ENCODE data around the gene SRBD1.

The SRBD1 gene

DNA sequence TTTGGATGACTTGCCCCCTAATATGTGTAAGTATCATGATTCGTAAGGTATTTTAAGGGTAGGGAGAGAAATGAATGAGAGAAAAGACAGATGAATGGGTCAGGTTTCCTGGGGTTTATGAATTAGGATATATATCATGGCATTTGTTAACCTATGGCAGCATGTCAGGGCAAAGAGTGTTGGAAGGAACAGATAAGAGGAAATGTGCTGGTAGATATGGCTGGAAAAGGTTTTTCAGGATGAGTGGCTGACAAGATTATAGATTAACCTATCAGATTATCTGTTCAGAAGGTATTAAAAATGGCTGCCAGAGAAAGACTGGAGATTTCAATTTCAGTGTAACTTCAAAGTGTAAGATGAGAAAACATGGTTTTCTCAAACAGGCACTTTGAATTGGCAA lies 67.8 kb downstream of the SRBD1 start:
- no peak for DNase-seq

DNA sequence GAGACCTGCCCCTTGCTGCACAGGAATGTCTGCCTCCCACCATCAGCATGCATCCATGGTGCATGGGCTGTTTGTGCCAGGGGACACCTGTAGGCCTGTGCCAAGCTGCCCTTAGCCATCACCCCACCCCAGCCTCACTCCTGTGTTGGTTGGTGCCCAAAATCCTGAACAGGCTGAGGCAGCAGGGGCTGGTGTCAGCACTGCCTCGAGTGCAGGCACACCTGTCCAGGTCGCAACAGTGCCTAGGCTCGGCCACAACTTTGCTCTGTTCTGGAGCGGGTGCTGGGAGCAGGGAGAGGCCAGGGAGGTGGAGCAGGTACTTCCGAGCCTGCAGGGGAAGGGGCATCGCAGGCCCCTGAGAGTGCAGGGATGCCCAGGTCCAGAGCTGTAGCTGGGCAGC lies 69.1 kb downstream of the SRBD1 start:
- no peak for DNase-seq

DNA sequence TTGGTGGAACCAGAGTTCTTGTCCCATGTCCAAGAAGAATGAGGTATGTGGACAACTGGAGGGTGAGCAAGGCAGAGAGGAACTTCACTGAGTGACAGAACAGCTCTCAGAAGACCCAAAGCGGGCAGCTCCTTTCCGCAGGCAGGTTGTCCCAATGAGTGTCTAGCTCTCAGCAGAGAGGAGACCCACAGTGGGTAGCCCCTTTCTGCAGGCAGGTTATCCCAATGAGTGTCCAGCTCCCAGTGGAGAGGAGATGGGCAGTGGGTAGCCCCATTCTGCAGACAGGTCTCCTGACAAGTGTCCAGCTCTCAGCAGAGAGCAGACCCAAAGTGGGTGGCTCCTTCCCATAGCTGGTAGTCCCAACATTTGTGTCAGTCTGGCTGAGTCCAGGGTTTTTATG lies 69.6 kb downstream of the SRBD1 start:
- DNase-seq, result no peak

DNA sequence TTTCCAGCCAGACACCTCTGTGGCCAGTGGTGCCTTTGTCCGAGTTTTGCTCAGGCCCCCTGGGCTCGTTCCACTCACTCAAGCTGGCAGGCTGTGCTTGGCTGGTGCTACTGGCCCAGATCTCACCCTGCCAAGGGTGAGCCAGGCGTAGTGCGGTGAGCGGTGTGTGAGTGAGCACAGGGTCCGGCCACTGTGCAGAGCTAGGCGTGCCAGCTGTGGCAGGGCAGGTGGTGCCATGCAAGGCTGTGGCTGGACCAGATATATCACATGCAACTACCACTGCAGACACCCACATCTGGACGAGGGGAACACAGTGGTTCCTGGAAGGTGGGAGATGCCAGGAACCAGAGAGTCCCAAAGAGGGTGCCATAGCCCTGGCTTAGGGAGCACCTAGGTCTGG lies 70.1 kb downstream of the SRBD1 start:
- DNase-seq, result no peak

DNA sequence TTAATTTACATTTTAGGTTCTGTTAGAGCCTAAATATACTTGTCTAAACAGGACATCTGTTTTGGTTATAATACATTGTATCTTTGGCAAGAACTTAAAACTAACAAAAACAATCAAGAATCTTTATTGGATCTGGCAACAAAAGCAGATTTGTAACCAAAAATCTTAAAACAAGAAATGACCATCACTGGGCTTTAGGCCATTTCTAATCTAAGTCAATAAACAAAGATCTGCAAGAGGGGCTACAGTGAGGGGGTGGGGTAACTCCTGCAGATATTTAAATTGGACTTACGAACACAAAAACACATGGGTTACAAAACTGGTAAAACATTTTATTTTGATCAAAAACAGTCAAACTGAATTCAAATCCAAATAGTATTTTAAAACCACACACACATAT lies 77.3 kb downstream of the SRBD1 start:
- no peak for DNase-seq

- DNase-seq, result no peak
Measured at GRCh38 chr2:45532181-45532580, 78.9 kb downstream of the SRBD1 start.

DNA sequence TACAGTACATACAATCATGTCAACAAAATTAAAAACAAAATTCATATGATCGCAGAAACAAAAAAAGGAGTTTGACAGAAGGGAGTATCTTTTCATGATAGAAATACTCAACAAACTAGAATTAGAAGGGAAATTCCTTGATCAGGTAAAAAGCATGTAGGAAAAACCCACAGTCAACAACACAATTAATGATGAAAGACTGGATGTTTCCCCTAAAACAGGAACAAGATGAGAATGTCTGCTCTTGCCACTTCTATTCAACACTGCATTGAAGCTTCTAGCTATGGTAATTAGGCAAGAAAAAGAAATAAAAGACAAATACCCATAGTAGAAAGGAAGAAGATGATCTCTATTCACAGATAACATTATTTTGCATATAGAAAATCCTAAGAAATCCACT lies 87.1 kb downstream of the SRBD1 start:
- no peak for DNase-seq

DNA sequence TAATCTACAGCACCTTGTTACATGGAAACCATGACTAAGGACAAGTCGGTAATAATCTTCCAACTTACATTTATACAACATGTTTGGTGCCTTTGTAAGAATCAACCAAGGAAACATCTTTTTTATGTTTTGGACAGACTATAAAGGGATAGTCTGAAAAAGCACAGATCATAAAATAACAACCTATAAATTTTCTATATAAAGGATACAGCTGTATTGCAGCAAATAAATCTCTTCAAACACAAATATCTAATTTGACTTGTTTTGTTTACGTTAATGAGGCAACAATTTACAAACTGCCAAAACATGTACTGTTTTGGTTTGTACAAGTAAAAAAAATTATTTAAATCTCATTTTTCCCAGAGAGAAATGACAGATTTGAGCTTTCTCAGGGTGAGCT lies 92.5 kb downstream of the SRBD1 start:
- DNase-seq, result no peak

GRCh38 chr2:45510701-45511420 lies 100.2 kb downstream of the SRBD1 start:
- no peak for DNase-seq

- DNase-seq, result no peak
Measured at GRCh38 chr2:45506756-45507155, 104.3 kb downstream of the SRBD1 start.

DNA sequence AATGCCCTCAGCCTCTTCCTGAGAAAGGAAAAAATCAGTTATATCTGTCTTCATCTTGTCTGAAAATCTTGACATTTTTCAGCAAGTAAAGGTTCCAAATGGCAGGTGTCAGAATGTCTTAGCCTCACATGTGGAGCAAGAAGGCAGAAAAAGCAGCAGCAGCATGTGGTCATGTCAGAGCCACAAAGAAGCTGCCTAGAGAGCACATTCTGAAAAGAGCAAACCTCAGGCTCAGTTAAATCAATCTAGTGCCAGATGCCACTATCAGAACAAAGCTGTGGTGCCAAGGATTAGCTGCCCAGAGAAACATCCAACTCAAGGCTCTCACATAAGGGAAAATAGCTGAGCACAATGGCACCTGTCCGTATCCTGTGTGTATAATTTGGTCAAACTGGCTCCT lies 105.9 kb downstream of the SRBD1 start:
- DNase-seq, result no peak

DNA sequence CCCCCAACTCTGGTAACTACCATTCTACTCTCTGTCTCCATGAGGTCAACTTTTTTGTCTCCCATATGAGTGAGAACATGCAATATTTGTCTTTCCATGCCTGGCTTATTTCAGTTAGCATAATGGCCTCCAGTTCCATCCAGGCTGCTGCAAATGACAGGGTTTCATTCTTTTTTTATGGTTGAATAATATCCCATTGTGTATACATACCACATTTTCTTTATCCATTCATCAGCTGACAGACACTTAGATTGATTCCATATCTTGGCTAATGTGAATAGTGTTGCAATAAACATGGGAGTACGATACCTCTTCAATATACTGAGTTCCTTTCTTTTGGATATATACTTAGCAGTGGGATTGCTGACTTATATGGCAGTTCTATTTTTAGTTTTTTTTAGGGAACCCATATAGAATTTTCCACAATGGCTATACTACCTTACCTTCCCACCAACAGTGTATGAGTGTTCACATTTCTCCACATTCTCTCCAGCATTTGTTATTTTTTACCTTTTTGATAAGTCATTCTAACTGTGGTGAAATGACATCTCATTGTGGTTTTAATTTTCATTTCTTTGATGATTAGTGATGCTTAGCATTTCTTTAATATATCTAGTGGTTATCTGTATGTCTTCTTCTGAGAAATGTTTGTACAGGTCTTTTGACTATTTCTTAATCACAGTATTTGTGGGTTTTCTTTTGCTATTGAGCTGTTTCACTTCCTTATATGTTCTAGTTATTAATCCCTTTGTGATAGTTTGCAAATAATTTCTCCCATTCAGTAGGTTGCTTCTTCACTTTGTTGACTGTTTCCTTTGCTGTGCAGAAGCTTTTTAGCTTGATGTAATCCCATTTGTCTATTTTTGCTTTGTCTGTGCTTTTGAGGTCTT lies 112.2 kb downstream of the SRBD1 start:
- DNase-seq, result no peak

- DNase-seq, result no peak
Measured at GRCh38 chr2:45497355-45497754, 113.7 kb downstream of the SRBD1 start.

DNA sequence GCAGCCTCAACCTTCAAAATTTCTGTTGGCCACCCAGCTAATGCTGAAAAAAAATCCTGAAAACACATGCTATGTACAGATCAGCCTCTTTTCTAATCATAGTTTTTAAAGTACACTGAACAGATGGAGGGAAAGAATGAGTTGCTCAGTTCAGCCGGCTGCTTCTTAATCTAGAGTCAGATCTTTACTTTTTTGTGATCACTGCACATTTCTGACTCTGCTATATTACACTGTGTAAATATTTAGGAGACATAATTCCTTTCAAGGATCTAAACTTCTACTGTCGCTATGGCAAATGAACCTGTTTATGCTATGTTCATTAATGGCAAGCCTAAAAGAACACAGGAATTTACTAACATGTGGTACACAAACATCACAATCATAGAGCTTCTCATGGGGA lies 114.2 kb downstream of the SRBD1 start:
- no peak for DNase-seq

DNA sequence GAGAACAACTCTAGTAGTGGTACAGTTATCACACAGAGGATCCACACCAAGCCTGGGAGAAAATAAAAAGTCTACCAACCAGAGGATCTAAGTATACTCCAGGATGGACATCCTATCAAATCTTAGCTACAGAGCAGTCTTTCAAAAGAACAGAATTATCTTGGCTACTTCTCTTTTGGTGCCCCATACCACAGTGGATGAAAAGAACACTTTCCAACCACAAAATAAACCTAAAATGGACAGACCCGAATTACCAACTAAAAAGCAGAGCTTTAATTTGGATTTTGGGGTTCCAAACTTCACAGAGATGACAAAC lies 116.1 kb downstream of the SRBD1 start:
- no peak for DNase-seq

DNA sequence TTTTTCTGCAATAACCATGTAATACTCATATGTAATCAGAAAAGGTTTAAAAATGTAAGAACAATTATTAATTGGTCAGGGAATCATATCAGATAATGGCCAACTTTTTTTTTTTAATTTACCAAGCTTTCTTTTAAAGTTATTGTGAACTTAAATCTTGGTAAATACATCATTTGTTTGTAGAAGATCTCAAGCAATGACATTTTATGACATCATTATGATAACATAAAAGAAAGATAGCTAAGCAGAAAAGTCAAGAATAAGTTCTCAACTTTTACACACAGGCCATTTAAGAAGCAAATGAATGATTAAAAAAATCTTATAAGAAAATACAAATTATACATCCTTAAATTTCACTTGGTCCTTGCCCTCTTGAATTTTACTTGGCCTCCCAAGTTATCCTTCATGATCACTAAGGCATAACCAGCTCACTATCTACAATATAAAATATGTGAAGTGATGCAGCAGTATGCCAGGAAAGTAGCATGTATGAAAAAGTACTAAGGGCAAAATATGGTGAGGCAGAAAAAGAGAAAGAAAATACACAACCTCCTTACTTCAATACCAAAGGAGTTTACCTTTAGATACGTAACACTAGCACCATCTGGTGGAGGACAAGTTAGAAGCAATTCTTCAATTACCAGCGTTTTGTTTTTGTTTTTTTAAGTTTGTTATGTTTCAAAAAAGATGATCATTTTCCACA lies 116.6 kb downstream of the SRBD1 start:
- peak in 1 of 2 experiments; percentile 76 for DNase-seq

DNA sequence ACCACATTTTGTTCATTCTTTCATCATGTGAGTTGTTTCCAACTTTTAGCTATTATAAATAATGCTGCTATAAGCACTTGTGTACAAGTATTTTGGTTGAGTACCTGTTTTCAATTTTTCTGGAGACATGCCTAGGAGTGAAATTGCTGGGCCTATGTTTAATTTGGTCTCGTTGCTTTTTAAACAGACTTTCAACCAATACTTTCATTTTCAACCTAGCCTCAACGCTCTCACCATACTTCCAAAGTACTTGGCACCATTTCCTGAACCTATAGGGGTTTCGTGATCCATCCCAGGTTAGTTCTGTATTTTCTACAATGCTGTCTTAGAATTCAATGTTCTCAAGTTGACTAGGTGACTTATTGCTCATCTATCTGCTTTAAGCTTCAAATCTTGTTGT lies 126.1 kb downstream of the SRBD1 start:
- no peak for DNase-seq

DNA sequence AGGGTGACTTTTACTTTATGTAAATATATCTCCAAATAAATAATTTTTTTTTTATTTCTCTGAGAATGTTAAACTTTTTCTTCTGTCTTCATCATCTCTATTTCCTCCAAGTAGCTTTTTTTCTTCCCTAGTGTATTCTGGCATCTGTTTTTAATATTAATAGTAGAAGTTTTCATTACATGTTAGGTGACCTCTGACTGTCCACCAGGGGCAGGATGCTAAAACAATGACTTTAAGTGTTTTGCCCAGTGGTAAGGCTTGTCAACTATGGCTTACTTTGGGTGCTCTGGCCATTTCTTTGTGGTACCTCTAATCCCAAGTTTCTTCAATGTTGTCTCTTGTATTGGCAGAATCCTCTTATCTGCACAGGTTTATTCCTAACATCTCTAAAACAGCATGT lies 127.1 kb downstream of the SRBD1 start:
- DNase-seq, result no peak

DNA sequence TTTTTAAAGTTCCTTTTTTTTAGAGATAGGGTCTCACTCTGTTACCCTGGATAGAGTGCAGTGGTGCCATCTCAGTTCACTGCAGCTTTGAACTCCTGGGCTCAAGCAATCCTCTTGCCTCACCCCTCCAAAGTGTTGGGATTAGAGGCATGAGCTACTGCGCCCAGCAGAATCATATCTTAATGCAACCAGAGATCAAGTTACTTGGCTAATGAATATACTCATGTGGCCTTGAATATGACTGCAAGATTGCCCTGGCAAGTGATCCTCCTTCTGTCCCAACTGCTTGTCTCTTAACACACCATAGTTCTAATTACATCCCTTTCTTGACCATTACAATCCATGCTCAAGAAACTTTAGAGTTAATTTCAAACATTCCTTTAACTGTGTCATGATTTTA lies 133.5 kb downstream of the SRBD1 start:
- DNase-seq, result no peak

GRCh38 chr2:45470531-45470930 lies 140.5 kb downstream of the SRBD1 start:
- DNase-seq, result no peak

- DNase-seq, result no peak
Measured at GRCh38 chr2:45469314-45470099, 141.6 kb downstream of the SRBD1 start.

DNA sequence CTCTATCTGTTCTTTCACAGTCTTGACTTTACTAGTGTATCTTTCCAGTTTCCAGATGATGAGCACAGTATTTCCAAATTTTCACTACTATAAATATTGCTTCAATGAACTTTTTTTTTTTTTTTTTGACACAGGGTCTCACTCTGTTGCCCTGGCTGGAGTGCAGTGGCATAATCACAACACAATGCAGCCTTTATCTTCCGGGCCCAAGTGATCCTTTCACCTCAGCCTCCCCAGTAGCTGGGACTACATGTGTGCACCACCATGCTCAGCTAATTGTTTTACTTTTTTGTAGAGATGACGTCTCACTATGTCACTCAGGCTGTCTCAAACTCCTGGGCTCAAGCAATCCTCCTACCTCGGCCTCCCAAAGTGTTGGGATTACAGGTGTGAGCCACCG lies 142.8 kb downstream of the SRBD1 start:
- DNase-seq, result no peak

- no peak for DNase-seq
Measured at GRCh38 chr2:45466053-45466452, 145.0 kb downstream of the SRBD1 start.

Data from SW 1271 (cell line).